VCaP (cell line): ENCODE results near the gene CELSR1.
"Not testable (repeated sequence)": the region's sequence is repeated elsewhere in the genome, so short reads cannot be mapped to it uniquely, and the experiment has no call there.

Experiments
- H3K27ac ChIP-seq: fragments of 450-650 bp; 2 replicates; pipeline ENCODE4 v1.5.1; 2017
- TF ChIP-seq, protein P1 (sequence below): fragments of 450-650 bp; conservative IDR thresholded peaks from 2 replicates; pipeline ENCODE4 v1.5.1; 2017; ENCODE audit warnings: mild to moderate bottlenecking, moderate library complexity

Gene CELSR1

DNA sequence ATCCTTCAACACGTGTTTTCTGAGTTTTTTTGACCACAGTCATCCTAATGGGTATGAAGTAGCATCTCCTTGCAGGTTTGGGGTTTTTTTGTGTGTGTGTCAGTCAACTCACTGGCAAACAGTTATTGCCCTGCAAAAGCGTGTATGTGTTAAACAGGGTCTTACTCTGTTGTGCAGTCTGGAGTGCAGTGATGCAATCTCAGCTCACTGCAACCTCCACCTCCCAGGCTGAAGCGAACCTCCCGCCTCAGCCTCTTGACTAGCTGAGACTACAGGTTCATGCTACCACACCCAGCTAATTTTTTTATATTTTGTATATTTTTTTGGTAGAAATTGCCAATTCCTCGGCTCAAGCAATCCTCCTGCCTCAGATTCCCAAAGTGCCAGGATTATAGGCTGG is 15.4 kb downstream of the CELSR1 start:
- TF ChIP-seq, protein P1, sequence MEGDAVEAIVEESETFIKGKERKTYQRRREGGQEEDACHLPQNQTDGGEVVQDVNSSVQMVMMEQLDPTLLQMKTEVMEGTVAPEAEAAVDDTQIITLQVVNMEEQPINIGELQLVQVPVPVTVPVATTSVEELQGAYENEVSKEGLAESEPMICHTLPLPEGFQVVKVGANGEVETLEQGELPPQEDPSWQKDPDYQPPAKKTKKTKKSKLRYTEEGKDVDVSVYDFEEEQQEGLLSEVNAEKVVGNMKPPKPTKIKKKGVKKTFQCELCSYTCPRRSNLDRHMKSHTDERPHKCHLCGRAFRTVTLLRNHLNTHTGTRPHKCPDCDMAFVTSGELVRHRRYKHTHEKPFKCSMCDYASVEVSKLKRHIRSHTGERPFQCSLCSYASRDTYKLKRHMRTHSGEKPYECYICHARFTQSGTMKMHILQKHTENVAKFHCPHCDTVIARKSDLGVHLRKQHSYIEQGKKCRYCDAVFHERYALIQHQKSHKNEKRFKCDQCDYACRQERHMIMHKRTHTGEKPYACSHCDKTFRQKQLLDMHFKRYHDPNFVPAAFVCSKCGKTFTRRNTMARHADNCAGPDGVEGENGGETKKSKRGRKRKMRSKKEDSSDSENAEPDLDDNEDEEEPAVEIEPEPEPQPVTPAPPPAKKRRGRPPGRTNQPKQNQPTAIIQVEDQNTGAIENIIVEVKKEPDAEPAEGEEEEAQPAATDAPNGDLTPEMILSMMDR: no peak
- H3K27ac ChIP-seq: no peak overlapping the region

DNA sequence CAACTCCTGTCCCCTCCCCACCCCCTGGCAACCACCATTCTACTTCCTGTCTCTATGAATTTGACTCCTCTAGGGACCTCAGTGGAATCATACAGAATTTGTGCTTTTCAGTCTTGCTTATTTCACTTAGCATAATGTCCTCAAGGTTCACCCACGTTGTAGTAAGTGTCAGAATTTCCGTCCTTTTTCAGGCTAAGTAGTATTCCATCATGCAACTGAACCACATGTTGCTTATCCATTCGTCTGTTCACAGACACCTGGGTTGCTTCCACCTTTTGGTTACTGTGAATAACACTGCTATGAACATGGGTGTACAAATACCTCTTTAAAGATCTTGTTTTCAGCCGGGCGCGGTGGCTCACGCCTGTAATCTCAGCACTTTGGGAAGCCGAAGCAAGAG is 16.5 kb downstream of the CELSR1 start:
- TF ChIP-seq, protein P1: no peak
- H3K27ac ChIP-seq: no peak overlapping the region

DNA sequence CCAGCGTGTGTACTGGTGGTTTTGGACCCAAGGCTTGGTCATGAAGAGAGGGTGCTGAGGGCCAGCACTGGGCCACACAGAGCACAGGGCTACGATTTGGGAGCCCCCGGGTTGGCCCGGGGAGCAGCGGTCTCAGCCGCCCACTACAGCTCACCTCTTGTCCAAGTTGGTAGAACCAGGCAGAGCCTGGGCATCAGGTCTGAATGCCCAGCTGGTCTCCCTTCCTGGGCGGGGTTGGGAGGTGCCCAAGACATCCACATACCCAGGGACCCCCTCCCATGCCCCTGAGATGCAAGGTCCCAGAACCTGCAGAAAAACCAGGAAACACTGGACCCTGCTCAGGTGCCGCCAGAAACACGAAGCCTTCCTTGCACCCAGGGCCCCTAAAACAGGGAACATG is 18.0 kb downstream of the CELSR1 start:
- H3K27ac ChIP-seq: no peak overlapping the region
- TF ChIP-seq, protein P1: no peak

DNA sequence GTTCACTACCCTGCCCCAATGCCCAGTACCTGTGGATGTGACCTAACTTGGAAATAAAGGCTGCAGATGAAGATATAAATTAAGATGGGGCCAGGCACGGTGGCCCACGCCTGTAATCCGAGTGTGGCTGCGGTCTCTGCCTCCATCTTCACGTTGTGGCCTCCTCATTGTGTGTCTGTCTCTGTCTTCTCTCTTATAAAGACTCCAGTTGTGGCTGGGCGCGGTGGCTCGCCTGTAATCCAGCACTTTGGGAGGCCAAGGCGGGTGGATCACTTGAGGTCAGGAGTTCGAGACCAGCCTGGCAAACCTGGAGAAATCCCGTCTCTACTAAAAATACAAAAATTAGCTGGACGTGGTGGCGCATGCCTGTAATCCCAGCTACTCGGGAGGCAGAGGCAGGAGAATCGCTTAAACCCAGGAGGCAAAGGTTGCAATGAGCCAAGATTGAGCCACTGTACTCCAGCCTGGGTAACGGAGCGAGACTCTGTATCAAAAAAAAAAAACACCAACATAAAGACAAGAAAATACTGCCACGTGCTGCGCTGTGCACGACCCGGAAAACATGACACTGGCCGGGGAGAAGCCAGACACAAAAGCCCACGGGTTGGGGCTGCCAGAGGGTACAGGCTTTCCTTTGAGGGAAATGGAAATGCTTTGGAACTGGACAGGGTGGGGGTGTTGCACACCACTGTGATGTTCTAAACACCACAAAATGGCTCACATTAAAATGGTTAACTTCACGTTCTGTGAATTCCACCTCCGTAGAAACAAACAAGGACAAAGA is 18.7 kb downstream of the CELSR1 start:
- TF ChIP-seq, protein P1: no peak
- H3K27ac ChIP-seq: no peak overlapping the region

DNA sequence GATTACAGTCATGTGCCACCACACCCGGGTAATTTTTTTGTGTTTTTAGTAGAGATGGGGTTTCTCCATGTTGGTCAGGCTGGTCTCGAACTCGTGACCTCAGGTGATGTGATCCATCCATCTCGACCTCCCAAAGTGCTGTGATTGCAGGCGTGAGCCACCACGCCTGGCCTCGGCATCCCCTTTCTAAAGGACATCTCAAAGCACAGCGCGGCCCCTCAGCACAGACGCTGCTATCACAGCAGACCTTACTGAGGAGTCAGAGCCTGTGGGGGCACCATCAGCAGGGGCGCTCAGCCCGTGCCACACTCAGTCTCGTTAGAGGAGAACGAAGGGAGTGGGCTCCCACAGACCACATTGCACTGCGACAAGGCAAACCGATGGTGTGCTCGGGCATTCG is 19.4 kb downstream of the CELSR1 start:
- TF ChIP-seq, protein P1: no peak
- H3K27ac ChIP-seq: no peak overlapping the region

DNA sequence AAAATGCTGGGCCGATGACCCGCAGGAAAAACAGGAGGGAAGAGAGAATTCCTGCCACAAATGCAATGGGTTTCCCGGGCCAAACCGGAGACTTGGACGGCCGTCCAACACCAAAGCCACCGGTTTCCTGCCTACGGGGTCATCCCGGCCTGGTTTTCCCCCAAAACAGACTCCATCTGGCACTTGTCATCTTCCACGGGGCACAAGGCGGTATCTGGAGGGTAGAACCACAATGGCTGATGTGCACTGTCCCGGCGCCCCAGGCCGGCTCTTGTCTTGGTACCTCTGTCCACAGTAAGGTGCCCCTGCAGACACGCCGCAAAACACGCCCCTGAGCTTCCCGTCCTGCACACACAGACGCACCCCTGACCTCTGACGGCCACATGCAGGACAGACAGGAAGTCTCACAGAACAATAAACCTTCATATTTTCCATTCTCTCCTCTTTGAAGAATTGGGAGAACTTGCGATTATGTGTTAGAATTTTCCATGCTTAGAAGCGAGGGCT is 20.1 kb downstream of the CELSR1 start:
- TF ChIP-seq, protein P1: no peak
- no peak overlapping the region for H3K27ac ChIP-seq

DNA sequence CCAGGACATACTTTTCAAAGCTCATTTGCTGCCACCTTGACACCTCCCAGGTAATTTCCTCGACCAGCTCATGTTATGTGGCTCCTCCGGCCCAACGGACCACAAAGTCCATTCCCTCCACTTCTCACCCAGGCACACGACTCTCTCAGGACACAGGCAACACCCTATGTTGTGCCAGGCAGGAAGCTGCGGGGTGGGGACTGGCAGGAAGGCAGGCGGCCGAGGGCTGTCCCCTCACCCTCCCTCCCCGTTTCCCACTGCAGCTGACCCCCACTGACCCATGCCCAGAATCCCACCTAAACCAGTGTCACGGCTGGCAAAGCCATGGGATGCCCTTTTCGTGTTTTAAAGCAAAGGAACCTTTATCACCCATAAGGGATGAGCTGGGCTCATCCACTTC is 20.8 kb downstream of the CELSR1 start:
- no peak overlapping the region for H3K27ac ChIP-seq
- TF ChIP-seq, protein P1: no peak

DNA sequence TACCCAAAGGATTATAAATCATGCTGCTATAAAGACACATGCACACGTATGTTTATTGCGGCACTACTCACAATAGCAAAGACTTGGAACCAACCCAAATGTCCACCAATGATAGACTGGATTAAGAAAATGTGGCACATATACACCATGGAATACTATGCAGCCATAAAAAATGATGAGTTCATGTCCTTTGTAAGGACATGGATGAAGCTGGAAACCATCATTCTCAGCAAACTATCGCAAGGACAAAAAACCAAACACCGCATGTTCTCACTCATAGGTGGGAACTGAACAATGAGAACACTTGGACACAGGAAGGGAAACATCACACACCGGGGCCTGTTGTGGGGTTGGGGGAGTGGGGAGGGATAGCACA is 21.3 kb downstream of the CELSR1 start:
- H3K27ac ChIP-seq: not testable (repeated sequence)
